HCT116 (cell line): ENCODE results near the gene PTPRJ. TPM values are rescaled to one million over a fixed set of nuclear protein-coding genes. Genes with fewer than 3 reads are reported as not detected.

Source experiments
- ATAC-seq: fragments of 200-7000 bp; cut with Tn5 transposase; 2 replicates; pipeline ENCODE4 v1.9.1; 2020; ENCODE audit warnings: mild to moderate bottlenecking, moderate library complexity
- BruUV-seq: library from RNA; stranded (reverse); fragments of 400-500 nt; replicated peaks from 2 replicates; lab custom pipeline; 2021; lab: Mats Ljungman, UMichigan
- CTCF ChIA-PET: fragments of 300-600 bp; sonication (Branson Sonifier 250); formaldehyde crosslinking; loops from one replicate; lab custom pipeline; 2021; ENCODE audit warnings: antibody characterized with exemption; lab: Charles Lee
- POLR2A ChIA-PET: fragments of 300-600, 350-600 bp; sonication (Branson Sonifier 250); formaldehyde crosslinking; loops from one replicate; lab custom pipeline; 2021; ENCODE audit warnings: antibody characterized with exemption; lab: Charles Lee
- RAD21 ChIA-PET, 2 experiments: fragments of 300-600 bp; sonication (Branson Sonifier 250); formaldehyde crosslinking; loops; one replicate each; lab custom pipeline; 2023; ENCODE audit warnings: low total read pairs in 2 of 2; ENCODE audit not compliant: uncharacterized antibody in 2 of 2, unreplicated experiment in 2 of 2, low non-redundant PET in 1 of 2; lab: Charles Lee
- DNase-seq: peaks from one replicate; pipeline ENCODE4 v3.0.0-alpha.2; 2010; ENCODE audit warnings: low read depth, low spot score
- H2AFZ ChIP-seq: fragments of 200-600 bp; shearing (Covaris generic), sonication (generic); 2 replicates; pipeline ENCODE4 v1.6.1; 2017; ENCODE audit warnings: low read depth, mixed run types, mixed read lengths, antibody characterized with exemption, low read length; ENCODE audit not compliant: poor library complexity, severe bottlenecking
- H3K27ac ChIP-seq: 2 replicates; pipeline ENCODE4 v1.5.1; 2012; ENCODE audit warnings: low read depth, low read length
- H3K27me3 ChIP-seq: fragments of 200-600 bp; sonication (generic); 2 replicates; pipeline ENCODE4 v1.6.1; 2016; ENCODE audit warnings: mixed run types, low read length, mixed read lengths; ENCODE audit not compliant: insufficient read depth
- H3K36me3 ChIP-seq, 2 experiments: fragments of 200-500 bp in 1 of 2; fragments of 200-600 bp in 1 of 2; sonication (Bioruptor generic) in 1 of 2; sonication (generic) in 1 of 2; 2 replicates each; pipeline versions ENCODE4 v1.5.1 to v1.6.1; 2014 to 2016; ENCODE audit warnings: low read length in 2 of 2, inconsistent platforms in 1 of 2, mixed read lengths in 1 of 2, mixed run types in 1 of 2; ENCODE audit not compliant: insufficient read depth in 2 of 2, control insufficient read depth in 1 of 2
- H3K4me1 ChIP-seq, 2 experiments: fragments of 200-600 bp in 1 of 2; sonication (generic) in 1 of 2; 2 replicates each; pipeline versions ENCODE4 v1.5.1 to v1.6.1; 2012 to 2017; ENCODE audit warnings: low read length in 2 of 2, inconsistent platforms in 1 of 2, mild to moderate bottlenecking in 1 of 2, mixed read lengths in 1 of 2, mixed run types in 1 of 2, moderate library complexity in 1 of 2; ENCODE audit not compliant: insufficient read depth in 2 of 2, control insufficient read depth in 1 of 2
- H3K4me2 ChIP-seq: fragments of 200-600 bp; sonication (generic); 2 replicates; pipeline ENCODE4 v1.6.1; 2017; ENCODE audit warnings: mixed run types, low read length, mixed read lengths
- H3K4me3 ChIP-seq, 2 experiments: fragments of 200-600 bp in 1 of 2; sonication (generic) in 1 of 2; replicated peaks in 1 of 2; 2 replicates each; pipeline ENCODE4 v1.5.1; 2011 to 2016; ENCODE audit warnings: low read length in 2 of 2, control low read depth in 1 of 2, low read depth in 1 of 2, mild to moderate bottlenecking in 1 of 2, mixed read lengths in 1 of 2, mixed run types in 1 of 2
- H3K79me2 ChIP-seq: fragments of 200-600 bp; sonication (generic); 2 replicates; pipeline ENCODE4 v1.6.1; 2017; ENCODE audit warnings: mild to moderate bottlenecking, mixed run types, low read length, moderate library complexity, mixed read lengths; ENCODE audit not compliant: insufficient read depth
- H3K9ac ChIP-seq: fragments of 200-600 bp; sonication (generic); 2 replicates; pipeline ENCODE4 v1.6.1; 2016; ENCODE audit warnings: low read length, mixed read lengths
- H3K9me2 ChIP-seq: fragments of 200-600 bp; sonication (generic), shearing (Covaris generic); 2 replicates; pipeline ENCODE4 v1.6.1; 2017; ENCODE audit warnings: mixed run types, mild to moderate bottlenecking, moderate library complexity; ENCODE audit not compliant: insufficient read depth
- H3K9me3 ChIP-seq, 2 experiments: fragments of 200-500 bp in 1 of 2; fragments of 200-600 bp in 1 of 2; sonication (Bioruptor generic) in 1 of 2; sonication (generic) in 1 of 2; 2 replicates each; pipeline ENCODE4 v1.6.1; 2014 to 2017; ENCODE audit warnings: low read length in 2 of 2, mixed read lengths in 2 of 2, inconsistent platforms in 1 of 2, low read depth in 1 of 2, mild to moderate bottlenecking in 1 of 2, mixed run types in 1 of 2, moderate library complexity in 1 of 2; ENCODE audit not compliant: control insufficient read depth in 1 of 2, insufficient read depth in 1 of 2
- H4K20me1 ChIP-seq: fragments of 200-600 bp; sonication (generic), shearing (Covaris generic); 2 replicates; pipeline ENCODE4 v1.6.1; 2017; ENCODE audit warnings: mixed run types, mild to moderate bottlenecking, moderate library complexity; ENCODE audit not compliant: insufficient read depth
- EGR1 ChIP-seq: IDR thresholded peaks from 2 replicates; pipeline ENCODE4 v1.6.1; 2012; ENCODE audit warnings: low read depth
- ELF1 ChIP-seq: IDR thresholded peaks from 2 replicates; pipeline ENCODE4 v1.6.1; 2012; ENCODE audit warnings: low read depth, borderline replicate concordance
- EZH2phosphoT487 ChIP-seq: fragments of 200-600 bp; IDR thresholded peaks from 2 replicates; pipeline ENCODE4 v1.6.1; 2018; ENCODE audit warnings: antibody characterized with exemption, borderline replicate concordance
- JUND ChIP-seq: IDR thresholded peaks from 2 replicates; pipeline ENCODE4 v1.6.1; 2012
- POLR2AphosphoS5 ChIP-seq: IDR thresholded peaks from 2 replicates; pipeline ENCODE4 v1.6.1; 2011; ENCODE audit warnings: mild to moderate bottlenecking, low read depth, low read length, moderate library complexity
- RAD21 ChIP-seq: IDR thresholded peaks from 2 replicates; pipeline ENCODE4 v1.6.1; 2012; ENCODE audit warnings: low read depth, mild to moderate bottlenecking
- REST ChIP-seq: IDR thresholded peaks from 2 replicates; pipeline ENCODE4 v1.6.1; 2012; ENCODE audit warnings: low read depth
- TCF7L2 ChIP-seq: IDR thresholded peaks from 2 replicates; pipeline ENCODE4 v1.7.0; 2011; ENCODE audit warnings: borderline replicate concordance, inconsistent platforms; ENCODE audit not compliant: insufficient read depth, insufficient read length; ENCODE audit errors: extremely low read depth
- YY1 ChIP-seq: IDR thresholded peaks from 2 replicates; pipeline ENCODE4 v1.6.1; 2011; ENCODE audit warnings: low read length, low read depth, moderate library complexity, mild to moderate bottlenecking; ENCODE audit not compliant: insufficient replicate concordance; ENCODE audit errors: extremely low read depth
- intact Hi-C: fragments of 100-400 bp; cut with micrococcal nuclease; formaldehyde crosslinking; loops from 2 replicates; pipeline ENCODE4 v1.10.0; 2022
- total RNA-seq: library from RNA; stranded (reverse); gene quantifications from one replicate; pipeline ENCODE4 v1.2.1, GENCODE V29; 2021; ENCODE audit not compliant: unreplicated experiment

PTPRJ gene
- total RNA-seq, 1 experiment from 2014 or later = 19.1 TPM

GRCh38 chr11:47998733-47999359, 18.5 kb downstream of the PTPRJ start:
- peak overlapping the region; percentile 2; the same call in 1 of the 2 replicates for H3K4me2 ChIP-seq
- no peak for ATAC-seq
- H3K9me3 ChIP-seq = no peaks in the 10 kb centered on the region
- ChIA-PET POLR2A (no interaction called here), CTCF (no interaction called here), RAD21 (no interaction called here)
- no peak for TF ChIP-seq JUND
- TF ChIP-seq EZH2phosphoT487 = no peak
- TF ChIP-seq RAD21 = no peak
- TF ChIP-seq ELF1 = no peak
- no peak for TF ChIP-seq REST
- no peak for TF ChIP-seq EGR1
- TF ChIP-seq POLR2AphosphoS5 = no peak
- TF ChIP-seq YY1 = no peak
- no peak for TF ChIP-seq TCF7L2
- no TSS peak for BruUV-seq
- DNase-seq = no peak
- H3K4me3 ChIP-seq = no peak overlapping the region
- H2AFZ ChIP-seq = no peak overlapping the region
- no peaks in the 10 kb centered on the region for H4K20me1 ChIP-seq
- no peaks in the 10 kb centered on the region for H3K36me3 ChIP-seq
- intact Hi-C loops = no loop called here
- no peak overlapping the region for H3K9ac ChIP-seq
- no peaks in the 10 kb centered on the region for H3K27me3 ChIP-seq
- H3K79me2 ChIP-seq = peaks cover 16% of the 10 kb centered on the region
- H3K27ac ChIP-seq = no peak overlapping the region
- no peaks in the 10 kb centered on the region for H3K9me2 ChIP-seq
- peaks cover 28 to 48% of the 10 kb centered on the region in 2 experiments for H3K4me1 ChIP-seq
